ENCODE measurements around the gene LHPP. TPM values are rescaled to one million over a fixed set of nuclear protein-coding genes. Genes with fewer than 3 reads are reported as not detected.
A peak's percentile ranks its signal among the peaks of the same experiment; 100 is the strongest.
"Not testable (repeated sequence)": the region's sequence is repeated elsewhere in the genome, so short reads cannot be mapped to it uniquely, and the experiment has no call there.

LHPP gene
- total RNA-seq, 1 donor from 2014 or later = 4.2 TPM

DNA sequence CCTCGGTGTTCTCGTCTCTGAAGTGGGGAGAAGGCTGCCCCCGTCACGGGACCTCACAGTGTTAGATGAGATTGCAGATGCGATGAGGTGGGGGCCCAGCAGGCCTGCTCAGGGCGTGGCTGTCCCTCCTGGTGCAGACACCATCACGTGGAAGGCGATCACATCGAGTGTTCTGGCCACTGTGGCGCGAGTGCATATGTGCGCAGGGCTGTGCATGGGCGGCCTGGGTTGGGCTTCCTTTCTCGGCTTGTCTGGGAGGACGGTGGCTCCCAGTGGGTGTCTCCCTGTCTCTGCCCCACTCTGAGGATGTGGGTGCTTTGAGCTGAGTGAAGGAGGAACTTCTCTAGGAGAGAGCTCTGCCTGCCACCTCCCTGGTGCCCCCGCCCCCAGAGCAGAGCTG, 83.1 kb downstream of the LHPP start:
- H3K9me3 Mint-ChIP-seq (ENCODE audit: unreplicated experiment) = no peaks in the 10 kb centered on the region
- TF ChIP-seq CTCF (IDR thresholded peaks at IDR 0.05; ENCODE audit: unreplicated experiment) = no peak
- no peaks in the 10 kb centered on the region for H3K4me1 Mint-ChIP-seq (ENCODE audit: unreplicated experiment)
- H3K27me3 Mint-ChIP-seq (ENCODE audit: unreplicated experiment) = peaks cover 4% of the 10 kb centered on the region
- no peak overlapping the region for H3K27ac Mint-ChIP-seq (ENCODE audit: unreplicated experiment)
- no peak for DNase-seq (ENCODE audit: low spot score)
- no peaks in the 10 kb centered on the region for H3K36me3 Mint-ChIP-seq (ENCODE audit: low read depth, unreplicated experiment)
- H3K4me3 Mint-ChIP-seq (ENCODE audit: unreplicated experiment) = no peak overlapping the region

- no peak overlapping the region for H3K4me3 Mint-ChIP-seq (ENCODE audit: unreplicated experiment)
- H3K27me3 Mint-ChIP-seq (ENCODE audit: unreplicated experiment) = peaks cover 4% of the 10 kb centered on the region
- no peaks in the 10 kb centered on the region for H3K9me3 Mint-ChIP-seq (ENCODE audit: unreplicated experiment)
- TF ChIP-seq CTCF (IDR thresholded peaks at IDR 0.05; ENCODE audit: unreplicated experiment) = no peak
- H3K4me1 Mint-ChIP-seq (ENCODE audit: unreplicated experiment) = no peaks in the 10 kb centered on the region
- H3K27ac Mint-ChIP-seq (ENCODE audit: unreplicated experiment) = no peak overlapping the region
- no peaks in the 10 kb centered on the region for H3K36me3 Mint-ChIP-seq (ENCODE audit: low read depth, unreplicated experiment)
- DNase-seq (ENCODE audit: low spot score) = no peak
These were observed 83.9 kb downstream of the LHPP start for GRCh38 chr10:124545351-124546054.

- no peak for DNase-seq (ENCODE audit: low spot score)
- H3K4me1 Mint-ChIP-seq (ENCODE audit: unreplicated experiment) = no peaks in the 10 kb centered on the region
- no peak overlapping the region for H3K27ac Mint-ChIP-seq (ENCODE audit: unreplicated experiment)
- H3K27me3 Mint-ChIP-seq (ENCODE audit: unreplicated experiment) = peaks cover 4% of the 10 kb centered on the region
- TF ChIP-seq CTCF (IDR thresholded peaks at IDR 0.05; ENCODE audit: unreplicated experiment) = no peak
- H3K4me3 Mint-ChIP-seq (ENCODE audit: unreplicated experiment) = no peak overlapping the region
- no peaks in the 10 kb centered on the region for H3K36me3 Mint-ChIP-seq (ENCODE audit: low read depth, unreplicated experiment)
- H3K9me3 Mint-ChIP-seq (ENCODE audit: unreplicated experiment) = no peaks in the 10 kb centered on the region
These were observed 84.4 kb downstream of the LHPP start for GRCh38 chr10:124546055-124546369.

DNA sequence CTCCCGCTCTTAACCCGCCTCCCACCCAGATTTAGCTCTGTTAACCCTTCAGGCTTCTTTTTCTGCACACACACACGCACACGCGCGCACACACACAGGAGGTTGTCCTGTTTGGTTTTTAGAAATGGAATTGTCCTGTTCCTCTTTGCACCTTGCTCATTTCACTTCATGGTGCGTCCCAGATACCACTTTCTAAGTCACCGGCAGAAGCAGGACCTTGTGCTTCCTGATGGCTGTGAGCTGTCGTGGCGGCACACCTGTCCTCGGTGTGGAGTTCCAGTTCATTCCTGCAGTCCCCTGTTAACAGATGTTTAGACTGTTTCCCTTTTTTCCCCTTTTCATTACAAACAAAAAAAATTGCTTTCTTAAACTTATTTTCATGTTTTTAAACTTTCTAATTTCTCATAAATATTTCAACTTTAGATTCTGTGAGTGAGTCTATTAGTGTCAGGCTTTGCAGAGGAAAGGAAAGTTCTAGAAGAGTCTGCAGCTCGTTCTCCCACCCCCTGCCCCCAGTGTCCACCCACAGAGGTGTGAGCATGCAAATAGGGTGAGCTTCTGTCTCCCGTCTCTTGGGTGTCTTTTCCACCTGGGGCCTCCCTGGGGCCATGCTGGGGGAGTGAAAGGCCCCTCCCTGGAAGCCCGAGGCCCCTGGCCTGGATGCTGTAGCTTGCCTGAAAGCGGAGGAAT, 85.5 kb downstream of the LHPP start:
- no peaks in the 10 kb centered on the region for H3K4me1 Mint-ChIP-seq (ENCODE audit: unreplicated experiment)
- H3K27me3 Mint-ChIP-seq (ENCODE audit: unreplicated experiment) = peaks cover 4% of the 10 kb centered on the region
- H3K27ac Mint-ChIP-seq (ENCODE audit: unreplicated experiment) = no peak overlapping the region
- no peak for DNase-seq (ENCODE audit: low spot score)
- H3K9me3 Mint-ChIP-seq (ENCODE audit: unreplicated experiment) = no peaks in the 10 kb centered on the region
- no peak overlapping the region for H3K4me3 Mint-ChIP-seq (ENCODE audit: unreplicated experiment)
- no peaks in the 10 kb centered on the region for H3K36me3 Mint-ChIP-seq (ENCODE audit: low read depth, unreplicated experiment)
- TF ChIP-seq CTCF (IDR thresholded peaks at IDR 0.05; ENCODE audit: unreplicated experiment) = no peak

DNA sequence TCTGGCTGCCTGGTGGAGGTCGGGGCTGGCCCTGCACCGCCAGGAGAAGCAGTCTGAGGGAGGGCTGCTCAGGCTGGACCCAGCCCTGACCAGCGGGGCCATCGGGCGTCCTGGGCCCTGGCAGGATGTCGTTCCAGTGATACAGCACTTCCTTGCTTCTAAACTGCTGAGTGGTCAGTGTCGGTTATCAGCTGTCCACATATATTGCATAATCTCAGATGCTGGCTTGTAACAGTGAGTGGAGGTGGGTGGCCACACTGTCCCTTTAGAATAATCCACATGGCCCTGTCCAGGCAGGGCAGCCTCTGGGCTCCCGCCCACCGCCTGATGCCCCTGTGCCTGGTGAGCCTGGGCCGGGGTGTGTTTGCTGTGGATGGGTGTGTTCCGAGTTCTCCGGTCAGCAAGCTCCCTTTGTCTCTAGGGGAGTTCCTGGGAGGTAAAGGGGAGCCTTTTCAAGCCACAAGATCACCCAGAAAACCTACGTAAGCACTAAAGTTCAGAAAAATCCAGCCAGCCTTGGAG, 86.1 kb downstream of the LHPP start:
- peaks cover 4% of the 10 kb centered on the region for H3K27me3 Mint-ChIP-seq (ENCODE audit: unreplicated experiment)
- H3K4me1 Mint-ChIP-seq (ENCODE audit: unreplicated experiment) = no peaks in the 10 kb centered on the region
- H3K9me3 Mint-ChIP-seq (ENCODE audit: unreplicated experiment) = no peaks in the 10 kb centered on the region
- DNase-seq (ENCODE audit: low spot score) = peak; percentile 23
- H3K4me3 Mint-ChIP-seq (ENCODE audit: unreplicated experiment) = no peak overlapping the region
- H3K36me3 Mint-ChIP-seq (ENCODE audit: low read depth, unreplicated experiment) = no peaks in the 10 kb centered on the region
- TF ChIP-seq CTCF (IDR thresholded peaks at IDR 0.05; ENCODE audit: unreplicated experiment) = no peak
- H3K27ac Mint-ChIP-seq (ENCODE audit: unreplicated experiment) = no peak overlapping the region

- H3K4me3 Mint-ChIP-seq (ENCODE audit: unreplicated experiment); H3K27ac Mint-ChIP-seq (ENCODE audit: unreplicated experiment); DNase-seq (ENCODE audit: low spot score); H3K36me3 Mint-ChIP-seq (ENCODE audit: low read depth, unreplicated experiment); H3K9me3 Mint-ChIP-seq (ENCODE audit: unreplicated experiment); H3K27me3 Mint-ChIP-seq (ENCODE audit: unreplicated experiment); H3K4me1 Mint-ChIP-seq (ENCODE audit: unreplicated experiment): not testable (repeated sequence)
These were observed 87.5 kb downstream of the LHPP start for GRCh38 chr10:124549171-124549570.

Measured in endothelial cell (in vitro differentiated cells).